Endometrial microvascular endothelial cells (primary cell): Measurements from ENCODE around the gene HACD4. TPM values are rescaled to one million over a fixed set of nuclear protein-coding genes. Genes with fewer than 3 reads are reported as not detected.
"Not testable (repeated sequence)": the region's sequence is repeated elsewhere in the genome, so short reads cannot be mapped to it uniquely, and the experiment has no call there.

ENCODE experiments used
- in situ Hi-C: cut with HindIII; loops from 2 replicates; pipeline ENCODE4 v1.10.0; 2017; ENCODE audit warnings: low sequenced_read_pairs, low pct_unique_long_range_greater_than_20kb; ENCODE audit errors: inconsistent ontology term
- total RNA-seq: library from RNA; depleted of rRNA; stranded (reverse); fragments of >200 nt; gene quantifications from one replicate; pipeline ENCODE4 v1.2.3, GENCODE V29; 2015; ENCODE audit errors: inconsistent ontology term

The HACD4 gene
- total RNA-seq, 1 donor from 2014 or later, result 2.0 TPM

DNA sequence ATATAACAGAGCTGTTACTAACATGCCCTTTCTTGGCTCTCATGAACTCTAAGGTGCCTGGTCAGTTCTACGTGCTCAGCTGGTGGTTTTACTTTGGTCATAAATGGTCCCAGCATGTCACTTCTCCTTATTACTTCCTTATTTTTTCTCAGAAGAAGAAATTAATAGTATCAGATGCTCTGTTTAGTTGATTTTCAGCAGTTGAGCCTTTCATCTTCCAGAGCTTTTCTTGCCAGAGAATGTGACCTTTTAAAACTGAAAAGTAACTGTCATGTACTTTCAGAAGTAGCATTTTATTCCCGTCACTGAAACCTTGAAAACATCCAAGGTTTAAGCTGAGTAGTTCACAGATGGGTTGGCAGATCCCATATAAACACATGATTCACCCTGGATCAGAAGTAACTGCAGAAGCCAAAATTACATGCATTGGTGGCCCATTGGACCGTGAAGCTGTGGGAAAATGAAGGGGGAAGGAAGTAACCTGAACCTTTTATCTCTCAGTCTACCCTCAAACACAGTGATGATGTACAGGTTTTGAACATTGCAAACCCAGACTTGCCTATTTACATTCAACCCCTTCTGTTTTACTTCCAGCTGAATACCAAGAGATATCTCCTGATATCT lies 50.5 kb downstream of the HACD4 start:
- in situ Hi-C loops, result no loop called here

DNA sequence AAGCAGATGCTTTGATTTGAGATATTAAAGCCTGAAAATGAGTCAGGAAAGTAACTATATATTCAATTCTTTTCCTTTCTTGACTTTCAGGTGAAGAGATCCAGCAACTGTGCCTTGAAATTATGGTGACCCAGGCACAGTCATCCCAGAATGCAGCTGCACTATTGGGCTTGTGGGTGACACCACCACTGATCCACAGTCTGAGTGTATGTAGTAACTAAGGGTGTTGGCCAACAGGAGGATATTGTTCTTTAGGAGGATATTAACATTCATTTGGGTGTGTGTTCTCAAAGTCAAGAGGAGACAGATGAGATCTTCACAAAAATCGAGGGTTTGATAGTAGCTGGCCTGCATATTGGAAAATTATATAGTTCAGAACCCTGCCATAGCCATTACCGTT lies 53.2 kb downstream of the HACD4 start:
- in situ Hi-C loops, result no loop called here

DNA sequence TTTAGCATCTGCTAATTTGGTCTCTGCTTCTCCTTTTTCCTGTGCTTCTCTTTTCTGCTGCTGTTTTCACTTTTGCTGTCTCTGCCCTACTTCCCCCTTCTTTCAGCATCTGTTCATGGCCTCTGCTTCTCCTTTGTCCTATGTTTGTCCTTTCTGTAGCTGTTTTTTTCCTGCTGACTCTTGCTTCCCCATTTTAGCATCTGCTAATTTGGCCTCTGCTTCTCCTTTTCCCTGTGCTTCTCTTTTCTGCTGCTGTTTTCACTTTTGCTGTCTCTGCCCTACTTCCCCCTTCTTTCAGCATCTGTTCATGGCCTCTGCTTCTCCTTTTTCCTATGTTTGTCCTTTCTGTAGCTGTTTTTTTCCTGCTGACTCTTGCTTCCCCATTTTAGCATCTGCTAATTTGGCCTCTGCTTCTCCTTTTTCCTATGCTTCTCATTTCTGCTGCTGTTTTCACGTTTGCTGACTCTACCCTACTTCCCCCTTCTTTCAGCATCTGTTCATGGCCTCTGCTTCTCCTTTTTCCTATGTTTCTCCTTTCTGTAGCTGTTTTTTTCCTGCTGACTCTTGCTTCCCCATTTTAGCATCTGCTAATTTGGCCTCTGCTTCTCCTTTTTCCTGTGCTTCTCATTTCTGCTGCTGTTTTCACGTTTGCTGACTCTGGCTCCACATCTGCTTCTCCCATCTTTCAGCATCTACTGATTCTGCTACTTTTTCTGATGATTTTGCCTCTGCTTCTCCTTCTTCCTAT lies 57.1 kb downstream of the HACD4 start:
- in situ Hi-C loops, result not testable (repeated sequence)

DNA sequence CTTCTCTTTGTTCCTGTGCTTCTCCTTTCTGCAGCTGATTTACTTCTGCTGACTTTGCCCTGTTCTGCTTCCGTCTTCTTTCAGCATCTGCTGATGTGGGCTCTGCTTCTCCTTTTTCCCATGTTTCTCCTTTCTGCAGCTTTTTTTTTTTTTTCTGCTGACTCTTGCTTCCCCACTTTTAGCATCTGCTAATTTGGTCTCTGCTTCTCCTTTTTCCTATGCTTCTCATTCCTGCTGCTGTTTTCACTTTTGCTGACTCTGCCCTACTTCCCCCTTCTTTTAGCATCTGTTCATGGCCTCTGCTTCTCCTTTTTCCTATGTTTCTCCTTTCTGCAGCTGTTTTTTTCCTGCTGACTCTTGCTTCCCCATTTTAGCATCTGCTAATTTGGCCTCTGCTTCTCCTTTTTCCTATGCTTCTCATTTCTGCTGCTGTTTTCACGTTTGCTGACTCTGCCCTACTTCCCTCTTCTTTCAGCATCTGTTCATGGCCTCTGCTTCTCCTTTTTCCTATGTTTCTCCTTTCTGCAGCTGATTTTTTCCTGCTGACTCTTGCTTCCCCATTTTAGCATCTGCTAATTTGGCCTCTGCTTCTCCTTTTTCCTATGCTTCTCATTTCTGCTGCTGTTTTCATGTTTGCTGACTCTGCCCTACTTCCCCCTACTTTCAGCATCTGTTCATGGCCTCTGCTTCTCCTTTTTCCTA lies 58.0 kb downstream of the HACD4 start:
- in situ Hi-C loops, result not testable (repeated sequence)

DNA sequence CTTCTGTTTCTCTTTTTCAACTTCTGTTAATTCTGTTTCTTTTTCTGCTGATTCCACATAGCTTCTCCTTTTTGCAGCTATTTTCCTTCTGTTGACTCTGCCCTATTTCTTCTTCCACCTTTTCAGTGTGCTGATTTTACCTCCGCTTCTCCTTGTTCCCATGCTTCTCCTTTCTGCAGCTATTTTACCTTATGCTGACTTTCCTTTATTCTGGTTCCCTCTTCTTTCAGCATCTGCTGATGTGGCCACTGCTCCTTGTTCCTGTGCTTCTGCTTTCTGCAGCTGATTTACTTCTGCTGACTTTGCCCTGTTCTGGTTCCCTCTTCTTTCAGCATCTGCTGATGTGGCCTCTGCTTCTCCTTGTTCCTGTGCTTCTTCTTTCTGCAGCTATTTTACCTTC lies 58.8 kb downstream of the HACD4 start:
- in situ Hi-C loops, result no loop called here

DNA sequence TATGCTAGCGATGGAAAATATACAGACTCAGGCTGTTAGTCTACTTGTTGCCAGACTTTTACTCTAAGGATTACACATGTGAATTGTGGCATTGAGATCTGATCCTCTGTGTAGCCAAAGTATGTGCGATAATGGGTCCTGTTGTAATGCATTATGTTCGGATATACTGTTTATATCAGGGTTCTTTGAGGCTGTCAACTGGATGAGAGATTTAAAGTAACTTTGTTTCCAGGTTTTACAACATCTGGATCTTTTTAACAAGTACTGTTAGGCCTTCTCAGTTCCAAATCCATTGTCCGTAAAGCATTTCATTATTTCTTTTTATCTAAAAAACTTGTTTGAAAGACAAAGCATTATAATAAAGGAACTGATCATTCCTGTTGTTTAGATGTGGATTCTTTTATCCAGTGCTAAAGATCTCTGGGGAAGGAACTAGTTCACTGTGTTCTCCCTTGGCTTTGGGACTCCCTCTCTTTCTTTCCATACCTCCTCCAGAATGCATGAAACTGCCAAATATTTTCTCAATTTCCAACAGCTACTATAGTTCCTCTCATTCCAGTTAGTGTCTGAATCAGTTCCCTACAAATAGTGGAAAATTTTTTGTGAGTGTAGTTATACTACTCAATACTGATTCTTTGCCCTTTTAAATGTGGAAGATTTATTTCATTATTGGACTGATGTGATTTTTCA lies 68.8 kb downstream of the HACD4 start:
- in situ Hi-C loops, result no loop called here

DNA sequence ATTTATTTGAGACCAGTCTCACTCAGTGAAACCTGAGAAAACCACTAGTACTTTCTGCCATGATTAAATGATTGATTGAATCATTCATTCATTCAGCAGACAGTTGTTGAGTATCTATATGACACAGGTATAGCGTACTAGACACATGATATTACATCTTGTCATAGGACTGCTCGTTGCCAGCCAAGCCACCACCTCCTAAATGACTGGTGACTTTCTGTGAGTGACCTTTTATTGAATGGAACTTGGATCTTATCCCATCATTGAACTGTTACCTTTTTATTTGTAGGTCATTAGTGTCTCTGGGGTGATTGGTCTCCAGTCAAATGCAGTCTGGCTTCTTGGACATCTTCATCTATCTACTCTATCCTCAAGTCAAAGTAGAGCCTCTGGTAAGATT lies 80.7 kb downstream of the HACD4 start:
- in situ Hi-C loops, result no loop called here

Other genes starting within 250 kb of the HACD4 start
- not detected for gene IFNB1, start 46.3 kb upstream of the HACD4 start, total RNA-seq
- not detected for gene IFNW1, start 110.2 kb upstream of the HACD4 start, total RNA-seq
- gene IFNA21, start 135.0 kb upstream of the HACD4 start, total RNA-seq, result not detected
- not detected for gene IFNA4, start 155.9 kb upstream of the HACD4 start, total RNA-seq
- not detected for gene IFNA7, start 170.6 kb upstream of the HACD4 start, total RNA-seq
- not detected for gene IFNA10, start 175.5 kb upstream of the HACD4 start, total RNA-seq
- gene IFNA16, start 185.7 kb upstream of the HACD4 start, total RNA-seq, result not detected
- not detected for gene IFNA17, start 196.6 kb upstream of the HACD4 start, total RNA-seq
- not detected for gene IFNA14, start 208.4 kb upstream of the HACD4 start, total RNA-seq